Ascending aorta (tissue), 2 donors: ENCODE measurements around the gene GREB1. TPM values are rescaled to one million over a fixed set of nuclear protein-coding genes. Genes with fewer than 3 reads are reported as not detected.

Experiments
- DNase-seq, 2 donors: peaks; one replicate each; pipeline ENCODE4 v3.0.0-alpha.2; 2019; ENCODE audit warnings: low spot score in 2 of 2
- H3K27ac ChIP-seq, 2 donors: fragments of 200-600 bp; sonication (generic); one replicate each; pipeline ENCODE4 v1.5.1; 2016 to 2017; ENCODE audit warnings: mild to moderate bottlenecking in 1 of 2
- H3K27me3 ChIP-seq: fragments of 200-600 bp; sonication (generic); one replicate; pipeline ENCODE4 v1.5.1; 2017
- H3K36me3 ChIP-seq, 2 donors: fragments of 200-600 bp; sonication (generic); one replicate each; pipeline ENCODE4 v1.5.1; 2016
- H3K4me1 ChIP-seq, 2 donors: fragments of 200-600 bp; sonication (generic); one replicate each; pipeline ENCODE4 v1.5.1; 2016 to 2017; ENCODE audit warnings: mild to moderate bottlenecking in 1 of 2
- H3K4me3 ChIP-seq, 2 donors: fragments of 200-600 bp; sonication (generic); one replicate each; pipeline ENCODE4 v1.5.1; 2016 to 2017; ENCODE audit warnings: mild to moderate bottlenecking in 1 of 2
- H3K9me3 ChIP-seq, 2 donors: fragments of 200-600 bp; sonication (generic); one replicate each; pipeline ENCODE4 v1.5.1; 2016
- intact Hi-C: fragments of 100-400 bp; cut with DNase I; formaldehyde crosslinking; loops from one replicate; pipeline ENCODE4 v1.15.1; 2023
- total RNA-seq: library from RNA; depleted of rRNA; stranded (reverse); fragments of >200 nt; gene quantifications from one replicate; pipeline ENCODE4 v1.1.0, GENCODE V29; 2016
- TF ChIP-seq, protein P1 (sequence below), 3 experiments: fragments of 200-600 bp in 2 of 3; fragments of 450-650 bp in 1 of 3; sonication (generic) in 2 of 3; IDR thresholded peaks; one replicate each; pipeline ENCODE4 v1.5.1; 2016 to 2019; ENCODE audit warnings: antibody characterized with exemption in 3 of 3, mild to moderate bottlenecking in 1 of 3, moderate library complexity in 1 of 3

The GREB1 gene
- total RNA-seq, 1 donor from 2014 or later = 5.9 TPM

DNA sequence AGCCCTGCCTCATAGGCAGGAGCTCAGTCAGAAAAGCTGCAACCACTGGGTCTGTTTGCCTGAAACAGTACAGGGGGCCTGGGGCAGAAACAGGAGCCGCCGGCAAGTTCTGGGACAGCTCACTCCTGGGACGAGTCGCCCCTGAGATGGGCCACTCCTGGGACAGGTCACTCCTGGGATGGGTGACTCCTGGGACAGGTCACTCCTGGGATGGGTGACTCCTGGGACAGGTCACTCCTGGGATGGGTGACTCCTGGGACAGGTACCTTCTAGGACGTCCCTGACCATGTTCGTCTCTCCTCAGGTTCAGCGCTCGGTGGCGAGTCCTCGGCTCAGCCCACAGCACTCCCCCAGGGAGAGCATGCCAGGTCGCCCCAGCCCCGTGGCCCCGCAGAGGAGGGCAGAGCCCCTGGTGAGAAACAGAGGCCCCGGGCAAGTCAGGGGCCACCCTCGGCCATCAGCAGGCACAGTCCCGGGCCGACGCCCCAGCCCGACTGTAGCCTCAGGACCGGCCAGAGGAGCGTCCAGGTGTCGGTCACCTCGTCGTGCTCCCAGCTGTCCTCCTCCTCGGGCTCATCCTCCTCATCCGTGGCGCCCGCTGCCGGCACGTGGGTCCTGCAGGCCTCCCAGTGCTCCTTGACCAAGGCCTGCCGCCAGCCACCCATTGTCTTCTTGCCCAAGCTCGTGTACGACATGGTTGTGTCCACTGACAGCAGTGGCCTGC lies 84.3 kb downstream of the GREB1 start:
- no peaks in the 10 kb centered on the region for H3K9me3 ChIP-seq
- no peak overlapping the region for H3K27ac ChIP-seq
- TF ChIP-seq, protein P1, sequence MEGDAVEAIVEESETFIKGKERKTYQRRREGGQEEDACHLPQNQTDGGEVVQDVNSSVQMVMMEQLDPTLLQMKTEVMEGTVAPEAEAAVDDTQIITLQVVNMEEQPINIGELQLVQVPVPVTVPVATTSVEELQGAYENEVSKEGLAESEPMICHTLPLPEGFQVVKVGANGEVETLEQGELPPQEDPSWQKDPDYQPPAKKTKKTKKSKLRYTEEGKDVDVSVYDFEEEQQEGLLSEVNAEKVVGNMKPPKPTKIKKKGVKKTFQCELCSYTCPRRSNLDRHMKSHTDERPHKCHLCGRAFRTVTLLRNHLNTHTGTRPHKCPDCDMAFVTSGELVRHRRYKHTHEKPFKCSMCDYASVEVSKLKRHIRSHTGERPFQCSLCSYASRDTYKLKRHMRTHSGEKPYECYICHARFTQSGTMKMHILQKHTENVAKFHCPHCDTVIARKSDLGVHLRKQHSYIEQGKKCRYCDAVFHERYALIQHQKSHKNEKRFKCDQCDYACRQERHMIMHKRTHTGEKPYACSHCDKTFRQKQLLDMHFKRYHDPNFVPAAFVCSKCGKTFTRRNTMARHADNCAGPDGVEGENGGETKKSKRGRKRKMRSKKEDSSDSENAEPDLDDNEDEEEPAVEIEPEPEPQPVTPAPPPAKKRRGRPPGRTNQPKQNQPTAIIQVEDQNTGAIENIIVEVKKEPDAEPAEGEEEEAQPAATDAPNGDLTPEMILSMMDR (IDR thresholded peaks at IDR 0.05) = no peak
- no peaks in the 10 kb centered on the region for H3K36me3 ChIP-seq
- no peaks in the 10 kb centered on the region for H3K4me1 ChIP-seq
- no peak for DNase-seq
- no peaks in the 10 kb centered on the region for H3K27me3 ChIP-seq
- intact Hi-C loops = no loop called here
- H3K4me3 ChIP-seq = no peak overlapping the region

DNA sequence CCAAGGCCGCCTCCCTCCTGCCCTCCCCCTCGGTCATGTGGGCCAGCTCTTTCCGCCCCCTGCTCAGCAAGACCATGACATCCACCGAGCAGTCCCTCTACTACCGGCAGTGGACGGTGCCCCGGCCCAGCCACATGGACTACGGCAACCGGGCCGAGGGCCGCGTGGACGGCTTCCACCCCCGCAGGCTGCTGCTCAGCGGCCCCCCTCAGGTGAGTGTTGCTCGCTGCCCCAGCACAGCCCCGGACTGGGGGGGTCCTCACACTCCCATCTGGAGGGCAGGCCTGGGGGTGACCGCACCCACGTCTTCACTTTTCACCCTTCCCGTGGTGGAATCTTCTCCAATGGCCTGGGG lies 84.8 kb downstream of the GREB1 start:
- no peak for DNase-seq
- H3K36me3 ChIP-seq = no peaks in the 10 kb centered on the region
- TF ChIP-seq, protein P1 (IDR thresholded peaks at IDR 0.05) = no peak

DNA sequence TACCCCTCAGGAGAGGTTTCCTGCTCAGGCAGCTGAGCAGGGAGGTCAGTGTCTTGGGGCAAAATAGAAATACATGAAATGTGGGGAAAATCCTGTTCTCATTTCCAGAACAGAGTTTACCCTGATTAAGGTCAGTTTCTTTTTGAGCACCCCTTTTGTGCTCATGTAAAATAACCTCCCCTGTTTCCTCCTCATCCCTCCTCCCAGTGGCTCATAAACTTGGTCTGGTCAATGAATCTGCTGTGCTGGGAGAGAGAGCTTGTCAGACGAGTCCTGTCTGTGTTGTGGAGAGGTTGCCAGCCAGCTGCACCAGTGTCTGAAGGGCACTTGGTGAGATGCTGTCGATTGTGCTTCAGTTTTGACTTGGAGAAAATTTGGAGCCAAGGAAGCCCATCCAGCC lies 87.6 kb downstream of the GREB1 start:
- intact Hi-C loops = no loop called here
- Histone ChIP-seq H3K36me3 (no peaks in the 10 kb centered on the region), H3K27me3 (no peaks in the 10 kb centered on the region), H3K4me1 (no peaks in the 10 kb centered on the region), H3K27ac (no peak overlapping the region), H3K9me3 (no peaks in the 10 kb centered on the region), H3K4me3 (no peak overlapping the region)
- peak in 1 of 2 donors; percentile 8 for DNase-seq
- TF ChIP-seq, protein P1 (IDR thresholded peaks at IDR 0.05) = no peak

More for the DNA sequence above, 84.8 kb downstream of the GREB1 start:
- Histone ChIP-seq H3K27me3 (no peaks in the 10 kb centered on the region), H3K9me3 (no peaks in the 10 kb centered on the region), H3K4me1 (no peaks in the 10 kb centered on the region), H3K4me3 (no peak overlapping the region), H3K27ac (no peak overlapping the region)
- intact Hi-C loops = no loop called here

DNA sequence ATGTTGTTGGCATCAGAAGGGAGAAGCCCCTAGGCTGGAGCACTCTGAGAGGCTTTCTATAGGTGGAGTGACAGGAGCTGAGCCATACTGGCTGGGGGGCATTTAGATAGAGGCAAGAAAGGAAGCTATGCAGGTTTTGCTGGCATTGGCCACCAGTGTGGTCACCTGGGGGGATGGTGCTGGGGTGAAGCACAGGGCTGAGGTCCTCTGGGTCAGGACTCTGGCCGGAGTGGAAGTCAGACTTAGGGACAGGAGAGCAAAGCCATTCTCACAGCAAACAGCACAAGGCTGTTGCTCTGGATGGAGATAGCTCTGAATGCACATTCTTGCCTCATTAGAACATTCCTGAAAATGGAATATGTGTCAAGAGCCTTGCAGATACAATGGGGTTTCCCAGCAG lies 88.8 kb downstream of the GREB1 start:
- H3K9me3 ChIP-seq = no peaks in the 10 kb centered on the region
- no peaks in the 10 kb centered on the region for H3K27me3 ChIP-seq
- H3K4me3 ChIP-seq = no peak overlapping the region
- H3K27ac ChIP-seq = no peak overlapping the region
- intact Hi-C loops = no loop called here
- no peaks in the 10 kb centered on the region for H3K4me1 ChIP-seq
- peak in 1 of 2 donors; percentile 30 for DNase-seq
- no peaks in the 10 kb centered on the region for H3K36me3 ChIP-seq
- TF ChIP-seq, protein P1 (IDR thresholded peaks at IDR 0.05) = no peak

DNA sequence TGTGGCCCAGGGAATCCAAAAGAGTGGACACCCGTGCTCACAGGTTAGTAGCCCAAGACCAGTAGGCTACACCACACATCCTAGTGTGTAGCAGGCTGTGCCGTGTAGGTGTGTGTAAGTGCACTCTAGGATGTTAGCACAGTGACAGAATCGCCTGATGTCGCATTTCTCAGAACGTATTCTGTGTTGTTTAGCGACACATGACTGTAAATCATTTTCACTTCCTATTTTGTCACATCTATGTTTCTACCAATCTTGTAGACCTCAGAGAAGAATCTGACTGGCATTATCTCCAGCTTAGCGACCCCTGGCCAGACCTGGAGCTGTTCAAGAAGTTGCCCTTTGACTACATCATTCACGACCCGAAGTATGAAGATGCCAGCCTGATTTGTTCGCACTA lies 91.0 kb downstream of the GREB1 start:
- peak in 1 of 2 donors; percentile 11 for DNase-seq
- no peaks in the 10 kb centered on the region for H3K4me1 ChIP-seq
- no peaks in the 10 kb centered on the region for H3K36me3 ChIP-seq
- intact Hi-C loops = no loop called here
- H3K9me3 ChIP-seq = no peaks in the 10 kb centered on the region
- H3K27me3 ChIP-seq = no peaks in the 10 kb centered on the region
- no peak overlapping the region for H3K27ac ChIP-seq
- no peak overlapping the region for H3K4me3 ChIP-seq
- TF ChIP-seq, protein P1 (IDR thresholded peaks at IDR 0.05) = no peak
